KMS-11 (cell line): Measurements from ENCODE around the gene ACSL6.

ENCODE experiments used
- H2AFZ ChIP-seq: fragments of 200-600 bp; sonication (generic); 2 replicates; pipeline ENCODE4 v1.6.1; 2016; ENCODE audit warnings: antibody characterized with exemption, mixed run types, low read depth
- H3K27ac ChIP-seq: fragments of 200-600 bp; sonication (generic); 2 replicates; pipeline ENCODE4 v1.6.1; 2016; ENCODE audit warnings: mild to moderate bottlenecking, mixed run types
- H3K27me3 ChIP-seq: fragments of 200-600 bp; sonication (generic); 2 replicates; pipeline ENCODE4 v1.6.1; 2017; ENCODE audit warnings: mild to moderate bottlenecking, low read depth, mixed run types, moderate library complexity; ENCODE audit not compliant: insufficient read depth
- H3K36me3 ChIP-seq: fragments of 200-600 bp; sonication (generic); 2 replicates; pipeline ENCODE4 v1.6.1; 2017; ENCODE audit warnings: mild to moderate bottlenecking, mixed run types; ENCODE audit not compliant: insufficient read depth
- H3K4me1 ChIP-seq: fragments of 200-600 bp; sonication (generic); 2 replicates; pipeline ENCODE4 v1.6.1; 2016; ENCODE audit warnings: mild to moderate bottlenecking, low read depth, mixed run types; ENCODE audit not compliant: poor library complexity, severe bottlenecking
- H3K4me2 ChIP-seq: fragments of 200-600 bp; sonication (generic); 2 replicates; pipeline ENCODE4 v1.7.0; 2016; ENCODE audit warnings: mild to moderate bottlenecking, mixed run types
- H3K4me3 ChIP-seq: fragments of 200-600 bp; sonication (generic); IDR thresholded peaks from 2 replicates; pipeline ENCODE4 v1.6.1; 2017; ENCODE audit warnings: low read depth, low read length, mixed read lengths; ENCODE audit not compliant: insufficient read depth
- H3K79me2 ChIP-seq: fragments of 200-600 bp; sonication (generic); 2 replicates; pipeline ENCODE4 v1.6.1; 2016; ENCODE audit warnings: low read depth, mixed run types; ENCODE audit not compliant: insufficient read depth
- H3K9ac ChIP-seq: fragments of 200-600 bp; sonication (generic); 2 replicates; pipeline ENCODE4 v1.6.1; 2016; ENCODE audit warnings: mild to moderate bottlenecking, mixed run types
- H4K20me1 ChIP-seq: fragments of 200-600 bp; sonication (generic); 2 replicates; pipeline ENCODE4 v1.6.1; 2016; ENCODE audit warnings: mild to moderate bottlenecking, mixed run types; ENCODE audit not compliant: insufficient read depth
- TF ChIP-seq, protein P1 (sequence below): fragments of 200-600 bp; sonication (generic); conservative IDR thresholded peaks from 2 replicates; pipeline ENCODE4 v1.6.1; 2017; ENCODE audit warnings: low read depth, mild to moderate bottlenecking, antibody characterized with exemption, low read length, moderate library complexity, mixed read lengths

ACSL6 gene

DNA sequence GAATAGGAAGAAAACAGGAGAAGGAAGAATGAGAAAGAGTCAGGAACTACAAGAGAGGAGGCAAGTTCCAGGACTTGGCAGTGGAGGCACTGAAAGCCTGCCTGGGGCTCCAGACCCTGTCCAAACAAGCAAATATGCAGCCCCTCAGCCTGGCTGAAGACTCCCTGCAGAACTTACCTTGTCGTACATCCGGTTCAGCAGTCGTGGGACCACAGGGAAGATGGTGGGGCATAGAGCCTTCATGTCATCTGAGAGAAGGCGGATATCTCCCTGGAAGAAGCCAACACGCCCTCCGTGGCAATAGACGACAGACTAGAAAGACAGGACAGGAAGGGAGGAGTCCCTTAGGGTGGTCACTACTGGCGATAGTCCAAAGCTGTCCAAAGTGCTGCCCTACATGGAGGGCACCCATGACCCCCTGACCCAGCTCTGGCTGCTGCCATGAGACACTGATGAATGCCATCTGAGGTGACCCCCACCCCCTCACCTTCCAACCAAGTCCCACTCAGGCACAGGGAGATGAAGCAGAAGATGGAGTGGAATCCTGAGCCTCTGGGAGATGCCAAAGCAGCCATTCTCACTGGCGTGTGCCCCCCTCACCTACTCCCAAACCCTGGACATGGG is 38.3 kb downstream of the ACSL6 start:
- no peaks in the 10 kb centered on the region for H3K79me2 ChIP-seq
- H3K4me1 ChIP-seq, result no peaks in the 10 kb centered on the region
- H3K27me3 ChIP-seq, result no peaks in the 10 kb centered on the region
- TF ChIP-seq, protein P1, sequence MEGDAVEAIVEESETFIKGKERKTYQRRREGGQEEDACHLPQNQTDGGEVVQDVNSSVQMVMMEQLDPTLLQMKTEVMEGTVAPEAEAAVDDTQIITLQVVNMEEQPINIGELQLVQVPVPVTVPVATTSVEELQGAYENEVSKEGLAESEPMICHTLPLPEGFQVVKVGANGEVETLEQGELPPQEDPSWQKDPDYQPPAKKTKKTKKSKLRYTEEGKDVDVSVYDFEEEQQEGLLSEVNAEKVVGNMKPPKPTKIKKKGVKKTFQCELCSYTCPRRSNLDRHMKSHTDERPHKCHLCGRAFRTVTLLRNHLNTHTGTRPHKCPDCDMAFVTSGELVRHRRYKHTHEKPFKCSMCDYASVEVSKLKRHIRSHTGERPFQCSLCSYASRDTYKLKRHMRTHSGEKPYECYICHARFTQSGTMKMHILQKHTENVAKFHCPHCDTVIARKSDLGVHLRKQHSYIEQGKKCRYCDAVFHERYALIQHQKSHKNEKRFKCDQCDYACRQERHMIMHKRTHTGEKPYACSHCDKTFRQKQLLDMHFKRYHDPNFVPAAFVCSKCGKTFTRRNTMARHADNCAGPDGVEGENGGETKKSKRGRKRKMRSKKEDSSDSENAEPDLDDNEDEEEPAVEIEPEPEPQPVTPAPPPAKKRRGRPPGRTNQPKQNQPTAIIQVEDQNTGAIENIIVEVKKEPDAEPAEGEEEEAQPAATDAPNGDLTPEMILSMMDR, result no peak
- no peaks in the 10 kb centered on the region for H3K36me3 ChIP-seq
- no peaks in the 10 kb centered on the region for H4K20me1 ChIP-seq
- no peak overlapping the region for H3K4me2 ChIP-seq
- no peak overlapping the region for H2AFZ ChIP-seq
- H3K27ac ChIP-seq, result no peak overlapping the region
- H3K4me3 ChIP-seq, result no peak overlapping the region
- no peak overlapping the region for H3K9ac ChIP-seq

DNA sequence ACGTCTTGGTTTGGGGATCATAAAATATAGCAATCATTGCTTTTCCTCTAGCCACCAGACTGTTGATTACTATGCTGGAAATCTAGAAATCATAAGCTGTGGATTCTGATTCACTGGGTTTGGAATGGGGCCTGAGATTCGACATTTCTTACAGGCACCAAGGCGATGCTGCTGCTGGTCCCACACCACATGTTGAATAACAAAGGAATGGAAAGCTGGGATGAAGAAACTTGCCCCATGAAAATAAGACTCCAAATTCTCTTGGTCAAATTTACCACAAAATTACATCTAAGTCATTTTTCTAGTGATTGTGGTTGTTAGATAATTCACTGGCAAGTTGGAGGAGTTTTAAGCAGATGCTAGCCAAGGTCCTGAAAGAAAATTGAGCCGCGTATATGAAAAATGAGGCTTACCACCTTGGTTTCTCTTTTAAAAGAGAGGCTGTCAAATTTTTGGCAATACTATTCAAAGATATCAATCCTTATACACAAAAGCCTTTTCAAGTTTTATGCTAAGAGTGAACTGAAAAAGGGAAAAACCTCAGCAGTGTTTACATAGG is 43.0 kb downstream of the ACSL6 start:
- no peak overlapping the region for H3K4me3 ChIP-seq
- no peaks in the 10 kb centered on the region for H4K20me1 ChIP-seq
- TF ChIP-seq, protein P1, result no peak
- H3K36me3 ChIP-seq, result no peaks in the 10 kb centered on the region
- no peak overlapping the region for H2AFZ ChIP-seq
- no peaks in the 10 kb centered on the region for H3K79me2 ChIP-seq
- H3K27me3 ChIP-seq, result no peaks in the 10 kb centered on the region
- no peak overlapping the region for H3K27ac ChIP-seq
- no peak overlapping the region for H3K4me2 ChIP-seq
- no peaks in the 10 kb centered on the region for H3K4me1 ChIP-seq
- H3K9ac ChIP-seq, result no peak overlapping the region

DNA sequence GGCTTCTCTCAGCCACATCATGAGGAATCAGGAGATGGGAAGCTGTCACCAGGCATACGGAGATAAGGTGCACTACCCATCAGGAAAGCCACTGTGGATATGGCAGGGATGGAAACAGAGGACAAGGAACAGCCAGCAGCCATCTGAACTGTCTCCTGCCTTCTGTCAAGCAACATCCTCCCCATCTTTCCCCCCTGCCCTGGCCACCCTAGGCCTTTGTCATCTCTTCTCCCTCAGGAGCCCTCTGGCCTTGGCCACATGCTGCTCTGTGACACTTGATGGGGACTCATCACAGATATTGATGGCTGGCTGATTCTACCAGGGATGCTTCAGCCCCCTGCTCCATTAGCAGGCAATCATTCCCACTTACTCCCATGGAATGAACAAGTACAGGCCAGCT is 44.9 kb downstream of the ACSL6 start:
- H3K36me3 ChIP-seq, result no peaks in the 10 kb centered on the region
- H3K9ac ChIP-seq, result no peak overlapping the region
- no peaks in the 10 kb centered on the region for H3K79me2 ChIP-seq
- H3K27me3 ChIP-seq, result no peaks in the 10 kb centered on the region
- H3K27ac ChIP-seq, result no peak overlapping the region
- H4K20me1 ChIP-seq, result no peaks in the 10 kb centered on the region
- H2AFZ ChIP-seq, result no peak overlapping the region
- H3K4me2 ChIP-seq, result no peak overlapping the region
- no peaks in the 10 kb centered on the region for H3K4me1 ChIP-seq
- TF ChIP-seq, protein P1, result no peak
- H3K4me3 ChIP-seq, result no peak overlapping the region

DNA sequence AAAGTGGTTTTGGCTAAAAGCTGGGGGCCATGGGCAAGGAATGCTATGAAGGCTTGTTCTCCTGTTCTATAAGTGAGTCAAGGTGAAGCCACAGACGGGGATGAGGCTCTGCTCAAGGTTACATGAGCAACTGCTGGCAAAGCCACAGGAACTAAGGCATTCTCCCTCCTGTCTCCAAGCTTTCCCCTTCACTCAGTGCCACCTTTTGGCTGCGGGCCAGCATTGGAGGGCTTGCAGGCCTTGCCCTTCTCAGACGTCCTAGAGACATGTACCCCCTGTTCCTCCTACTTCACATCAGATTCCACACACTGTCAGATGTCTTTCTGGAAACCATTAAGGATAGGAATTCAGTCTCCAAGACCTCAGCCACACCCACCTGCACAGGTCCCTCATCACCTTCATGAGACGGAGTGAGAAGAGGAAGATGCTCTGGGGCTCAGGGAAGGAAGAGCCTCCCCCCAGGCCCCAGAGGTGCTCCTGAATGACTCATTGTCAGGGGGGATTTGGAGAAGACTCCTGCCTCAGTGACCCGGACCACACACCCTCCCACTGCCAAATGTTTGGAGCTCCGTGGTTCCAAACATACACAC is 45.5 kb downstream of the ACSL6 start:
- H2AFZ ChIP-seq, result no peak overlapping the region
- no peak overlapping the region for H3K4me3 ChIP-seq

More for the DNA sequence above, 45.5 kb downstream of the ACSL6 start:
- no peaks in the 10 kb centered on the region for H3K36me3 ChIP-seq
- no peak overlapping the region for H3K4me2 ChIP-seq
- H4K20me1 ChIP-seq, result no peaks in the 10 kb centered on the region
- H3K4me1 ChIP-seq, result no peaks in the 10 kb centered on the region
- no peak overlapping the region for H3K27ac ChIP-seq
- no peak overlapping the region for H3K9ac ChIP-seq
- no peaks in the 10 kb centered on the region for H3K79me2 ChIP-seq
- TF ChIP-seq, protein P1, result no peak
- no peaks in the 10 kb centered on the region for H3K27me3 ChIP-seq
